ENCODE data around the gene CXorf65.

Gene CXorf65

GRCh38 chrX:71106427-71106826 lies at the start of gene CXorf65:
TSS of gene CXorf65 (minus strand) at chrX:71106740. CDS start at chrX:71106556, 184 bp downstream.
- no peak for DNase-seq

- no peak for DNase-seq
Observed at GRCh38 chrX:71154641-71155040, 48.1 kb upstream of the CXorf65 start.

GRCh38 chrX:71154196-71154595 lies 47.7 kb upstream of the CXorf65 start:
- no peak for DNase-seq

- DNase-seq = no peak
Observed at GRCh38 chrX:71151366-71151765, 44.8 kb upstream of the CXorf65 start.

- no peak for DNase-seq
Observed at GRCh38 chrX:71148278-71148663, 41.7 kb upstream of the CXorf65 start.

- DNase-seq = no peak
Observed at GRCh38 chrX:71147496-71148277, 41.1 kb upstream of the CXorf65 start.

- no peak for DNase-seq
Observed at GRCh38 chrX:71144651-71145050, 38.1 kb upstream of the CXorf65 start, which contains the start of gene NLGN3. TSS of gene NLGN3 (plus strand) at chrX:71144841. CDS start at chrX:71147750, 2,909 bp downstream.

- DNase-seq = no peak
Observed at GRCh38 chrX:71143508-71143907, 37.0 kb upstream of the CXorf65 start.

GRCh38 chrX:71140440-71140839 lies 33.9 kb upstream of the CXorf65 start:
- DNase-seq = no peak

GRCh38 chrX:71131510-71131909 lies 25.0 kb upstream of the CXorf65 start:
- no peak for DNase-seq

- DNase-seq = peak; percentile 7
Observed at GRCh38 chrX:71128915-71129765, 22.6 kb upstream of the CXorf65 start.

- DNase-seq = peak; percentile 3
Observed at GRCh38 chrX:71128166-71128833, 21.8 kb upstream of the CXorf65 start.

GRCh38 chrX:71118985-71119535 lies 12.5 kb upstream of the CXorf65 start:
- no peak for DNase-seq

GRCh38 chrX:71118032-71118984 lies 11.8 kb upstream of the CXorf65 start, which contains the start of gene MED12:
TSS of gene MED12 (plus strand) at chrX:71118596. CDS start at chrX:71118755, 159 bp downstream.
- peak; percentile 69 for DNase-seq

- DNase-seq = no peak
Observed at GRCh38 chrX:71117358-71117757, 10.8 kb upstream of the CXorf65 start.

- DNase-seq = no peak
Observed at GRCh38 chrX:71111921-71112431, 5.4 kb upstream of the CXorf65 start.

- DNase-seq = no peak
Observed at GRCh38 chrX:71111141-71111843, 4.8 kb upstream of the CXorf65 start, which contains the start of gene IL2RG. TSS of gene IL2RG (minus strand) at chrX:71111577. CDS start at chrX:71111539, 38 bp downstream.

GRCh38 chrX:71109051-71109450 lies 2.5 kb upstream of the CXorf65 start:
- DNase-seq = no peak

GRCh38 chrX:71107762-71108360 lies 1.3 kb upstream of the CXorf65 start:
- DNase-seq = no peak

GRCh38 chrX:71107245-71107644 lies 705 bp upstream of the CXorf65 start:
- DNase-seq = no peak
